ENCODE data around the gene PCNP.
A peak's percentile ranks its signal among the peaks of the same experiment; 100 is the strongest.

DNA sequence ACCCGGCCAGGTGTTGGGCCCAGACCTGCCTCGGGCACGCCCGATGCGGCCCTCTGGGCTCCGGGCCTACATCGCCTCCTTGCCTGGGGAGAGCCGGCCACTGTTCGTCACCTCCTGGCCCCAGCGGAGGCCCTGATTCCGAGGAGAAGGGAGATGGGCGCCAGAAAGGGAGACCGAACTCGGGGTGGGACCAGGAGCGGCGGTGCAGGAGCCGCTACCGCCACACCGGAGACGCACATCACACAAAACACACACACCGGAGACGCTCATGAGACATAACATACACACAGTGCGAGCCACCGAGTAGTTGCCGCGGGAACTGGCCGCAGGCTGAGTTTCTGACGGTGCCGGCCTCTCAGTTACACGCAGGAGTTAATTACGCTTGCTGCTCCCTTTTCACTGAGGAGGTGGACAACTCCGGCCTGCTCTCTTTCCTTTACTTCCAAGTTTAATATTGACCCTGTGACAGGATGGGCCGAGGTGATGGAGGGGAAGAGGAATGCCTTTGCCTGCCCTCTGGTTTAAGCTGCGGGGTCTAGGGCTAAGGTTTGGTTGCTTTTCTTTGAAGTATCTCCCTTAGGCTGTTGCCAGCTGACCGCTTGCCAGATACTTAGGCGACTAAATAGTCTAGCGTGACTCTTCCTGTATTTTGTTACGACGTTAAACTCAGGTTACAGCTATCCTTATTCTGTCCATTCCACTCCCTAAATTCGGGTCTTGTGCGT is 570 bp downstream of the PCNP start:
- TF ChIP-seq EP300 (IDR thresholded peaks at IDR 0.05), result peak in 1 of 2 donors; percentile 42
- TF ChIP-seq, protein P1, sequence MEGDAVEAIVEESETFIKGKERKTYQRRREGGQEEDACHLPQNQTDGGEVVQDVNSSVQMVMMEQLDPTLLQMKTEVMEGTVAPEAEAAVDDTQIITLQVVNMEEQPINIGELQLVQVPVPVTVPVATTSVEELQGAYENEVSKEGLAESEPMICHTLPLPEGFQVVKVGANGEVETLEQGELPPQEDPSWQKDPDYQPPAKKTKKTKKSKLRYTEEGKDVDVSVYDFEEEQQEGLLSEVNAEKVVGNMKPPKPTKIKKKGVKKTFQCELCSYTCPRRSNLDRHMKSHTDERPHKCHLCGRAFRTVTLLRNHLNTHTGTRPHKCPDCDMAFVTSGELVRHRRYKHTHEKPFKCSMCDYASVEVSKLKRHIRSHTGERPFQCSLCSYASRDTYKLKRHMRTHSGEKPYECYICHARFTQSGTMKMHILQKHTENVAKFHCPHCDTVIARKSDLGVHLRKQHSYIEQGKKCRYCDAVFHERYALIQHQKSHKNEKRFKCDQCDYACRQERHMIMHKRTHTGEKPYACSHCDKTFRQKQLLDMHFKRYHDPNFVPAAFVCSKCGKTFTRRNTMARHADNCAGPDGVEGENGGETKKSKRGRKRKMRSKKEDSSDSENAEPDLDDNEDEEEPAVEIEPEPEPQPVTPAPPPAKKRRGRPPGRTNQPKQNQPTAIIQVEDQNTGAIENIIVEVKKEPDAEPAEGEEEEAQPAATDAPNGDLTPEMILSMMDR (IDR thresholded peaks at IDR 0.05), result no peak

Data from tibial nerve (tissue), 4 donors.